ENCODE data around the gene ZBTB7C.
"Not testable (repeated sequence)": the region's sequence is repeated elsewhere in the genome, so short reads cannot be mapped to it uniquely, and the experiment has no call there.

Gene ZBTB7C

GRCh38 chr18:48293954-48294898 is 115.0 kb downstream of the ZBTB7C start:
- DNase-seq, result no peak

GRCh38 chr18:48292782-48293424 is 116.3 kb downstream of the ZBTB7C start:
- no peak for DNase-seq

GRCh38 chr18:48292229-48292628 is 117.0 kb downstream of the ZBTB7C start:
- DNase-seq, result no peak

- DNase-seq, result no peak
These were observed 118.8 kb downstream of the ZBTB7C start for GRCh38 chr18:48290162-48290926.

- DNase-seq, result no peak
These were observed 124.4 kb downstream of the ZBTB7C start for GRCh38 chr18:48284743-48285142.

- not testable (repeated sequence) for DNase-seq
These were observed 125.2 kb downstream of the ZBTB7C start for GRCh38 chr18:48284011-48284410.

GRCh38 chr18:48281460-48281859 is 127.7 kb downstream of the ZBTB7C start:
- not testable (repeated sequence) for DNase-seq

GRCh38 chr18:48279312-48279711 is 129.9 kb downstream of the ZBTB7C start:
- no peak for DNase-seq

GRCh38 chr18:48278081-48278480 is 131.1 kb downstream of the ZBTB7C start:
- no peak for DNase-seq

- DNase-seq, result no peak
These were observed 134.9 kb downstream of the ZBTB7C start for GRCh38 chr18:48274301-48274700.

- DNase-seq, result no peak
These were observed 138.3 kb downstream of the ZBTB7C start for GRCh38 chr18:48270929-48271328.

GRCh38 chr18:48265328-48265727 is 143.9 kb downstream of the ZBTB7C start:
- DNase-seq, result no peak

GRCh38 chr18:48263914-48264902 is 145.0 kb downstream of the ZBTB7C start:
- no peak for DNase-seq

- no peak for DNase-seq
These were observed 145.9 kb downstream of the ZBTB7C start for GRCh38 chr18:48263192-48263853.

- no peak for DNase-seq
These were observed 148.9 kb downstream of the ZBTB7C start for GRCh38 chr18:48260237-48260636.

GRCh38 chr18:48256848-48257247 is 152.3 kb downstream of the ZBTB7C start:
- no peak for DNase-seq

- DNase-seq, result no peak
These were observed 155.0 kb downstream of the ZBTB7C start for GRCh38 chr18:48254077-48254602.

GRCh38 chr18:48252525-48252924 is 156.7 kb downstream of the ZBTB7C start:
- no peak for DNase-seq

- no peak for DNase-seq
These were observed 158.3 kb downstream of the ZBTB7C start for GRCh38 chr18:48250918-48251317.

- no peak for DNase-seq
These were observed 158.7 kb downstream of the ZBTB7C start for GRCh38 chr18:48250362-48250907.

- no peak for DNase-seq
These were observed 159.3 kb downstream of the ZBTB7C start for GRCh38 chr18:48249854-48250253.
